HG03175 (cell line): ENCODE data around the gene ZMIZ1.

Experiments used
- ATAC-seq: cut with Tn5 transposase; IDR thresholded peaks from one replicate; pipeline ENCODE4 v1.9.1; 2021; ENCODE audit warnings: mild to moderate bottlenecking, moderate library complexity; ENCODE audit not compliant: unreplicated experiment

The ZMIZ1 gene

GRCh38 chr10:79292891-79293746, 224.4 kb downstream of the ZMIZ1 start:
- no peak for ATAC-seq

- peak; percentile 48 for ATAC-seq
Observed at GRCh38 chr10:79293841-79294581, 225.2 kb downstream of the ZMIZ1 start.

GRCh38 chr10:79295563-79295962, 226.8 kb downstream of the ZMIZ1 start:
- ATAC-seq = no peak

- ATAC-seq = no peak
Observed at GRCh38 chr10:79296431-79296830, 227.7 kb downstream of the ZMIZ1 start.

GRCh38 chr10:79298403-79299244, 229.9 kb downstream of the ZMIZ1 start:
- no peak for ATAC-seq

- ATAC-seq = no peak
Observed at GRCh38 chr10:79299397-79300241, 230.9 kb downstream of the ZMIZ1 start.

- no peak for ATAC-seq
Observed at GRCh38 chr10:79300711-79301110, 231.9 kb downstream of the ZMIZ1 start.

GRCh38 chr10:79301754-79302530, 233.2 kb downstream of the ZMIZ1 start:
- ATAC-seq = no peak

- no peak for ATAC-seq
Observed at GRCh38 chr10:79303631-79304478, 235.1 kb downstream of the ZMIZ1 start.

GRCh38 chr10:79304479-79305087, 235.8 kb downstream of the ZMIZ1 start:
- ATAC-seq = no peak

- ATAC-seq = no peak
Observed at GRCh38 chr10:79305515-79305914, 236.7 kb downstream of the ZMIZ1 start.

GRCh38 chr10:79305988-79306387, 237.2 kb downstream of the ZMIZ1 start:
- ATAC-seq = no peak

- ATAC-seq = no peak
Observed at GRCh38 chr10:79306644-79307220, 238.0 kb downstream of the ZMIZ1 start.

GRCh38 chr10:79308016-79308415, 239.2 kb downstream of the ZMIZ1 start:
- no peak for ATAC-seq

- ATAC-seq = no peak
Observed at GRCh38 chr10:79308969-79309665, 240.4 kb downstream of the ZMIZ1 start.

- ATAC-seq = no peak
Observed at GRCh38 chr10:79310200-79310865, 241.6 kb downstream of the ZMIZ1 start.
